Globus pallidus (tissue), 1 donor: ENCODE results near the gene RAB8A.
"Not testable (repeated sequence)": the region's sequence is repeated elsewhere in the genome, so short reads cannot be mapped to it uniquely, and the experiment has no call there.

Source experiments
- DNase-seq: peaks from one replicate; pipeline ENCODE4 v3.0.0-alpha.2; 2015; ENCODE audit warnings: low spot score

Gene RAB8A

GRCh38 chr19:16142032-16142580 lies 30.4 kb downstream of the RAB8A start:
- DNase-seq, result no peak

- no peak for DNase-seq
Observed at GRCh38 chr19:16143399-16144215, 31.9 kb downstream of the RAB8A start, which contains the start of gene HSH2D. TSS of gene HSH2D (plus strand) at chr19:16143685. CDS start at chr19:16148751, 5,066 bp downstream.

GRCh38 chr19:16144216-16144581 lies 32.5 kb downstream of the RAB8A start:
- DNase-seq, result no peak

DNA sequence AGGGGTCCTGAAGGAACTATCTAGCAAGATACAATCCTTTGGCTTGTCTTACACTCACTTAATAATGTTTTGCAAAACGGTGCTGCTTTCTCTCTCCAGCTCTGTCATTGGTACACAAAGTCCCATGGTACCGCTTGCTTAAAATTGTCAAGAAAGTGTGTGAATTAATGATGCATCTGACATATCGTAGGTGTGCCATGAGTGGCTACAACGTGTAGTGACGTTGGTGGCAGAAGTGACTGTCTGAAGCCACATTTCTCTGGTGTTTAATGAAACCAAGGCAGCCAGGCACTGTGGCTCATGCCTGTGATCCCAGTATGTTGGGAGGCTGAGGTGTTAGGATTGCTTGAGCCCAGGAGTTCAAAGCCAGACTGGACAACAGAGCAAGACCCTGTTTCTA lies 34.4 kb downstream of the RAB8A start:
- DNase-seq, result no peak

DNA sequence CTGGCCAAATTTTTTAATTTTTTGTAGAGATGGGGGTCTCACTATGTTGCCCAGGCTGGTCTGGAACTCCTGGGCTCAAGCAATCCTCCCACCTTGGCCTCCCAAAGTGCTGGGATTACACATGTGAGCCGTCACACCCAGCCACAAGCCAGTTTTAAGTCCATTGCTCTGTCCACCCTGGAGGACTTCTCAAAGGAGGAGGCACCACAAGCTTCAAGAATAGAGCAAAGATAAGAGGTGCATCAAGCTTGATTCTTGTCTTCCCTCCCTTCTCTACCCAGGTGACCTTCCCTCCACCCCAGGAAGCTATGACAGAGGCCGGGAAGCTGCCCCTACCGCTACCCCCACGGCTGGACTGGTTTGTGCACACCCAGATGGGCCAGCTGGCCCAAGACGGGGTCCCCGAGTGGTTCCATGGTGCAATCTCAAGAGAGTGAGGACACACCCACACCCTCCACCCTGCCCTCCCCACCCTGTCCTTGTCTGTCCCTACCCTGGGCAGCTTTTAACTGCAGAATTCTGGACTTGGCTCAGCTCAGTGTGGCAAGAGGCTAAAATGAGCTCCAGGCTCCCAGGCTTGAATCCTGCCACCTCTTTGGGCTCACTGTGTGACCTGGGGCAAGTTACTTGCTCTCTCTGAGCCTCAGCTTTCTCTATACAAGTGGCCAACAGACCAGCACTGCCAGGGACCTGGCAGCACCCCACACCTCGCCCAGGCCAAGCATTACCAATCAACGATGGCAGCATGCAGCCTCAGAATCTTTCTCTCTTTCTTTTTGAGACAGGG lies 36.9 kb downstream of the RAB8A start:
- no peak for DNase-seq

DNA sequence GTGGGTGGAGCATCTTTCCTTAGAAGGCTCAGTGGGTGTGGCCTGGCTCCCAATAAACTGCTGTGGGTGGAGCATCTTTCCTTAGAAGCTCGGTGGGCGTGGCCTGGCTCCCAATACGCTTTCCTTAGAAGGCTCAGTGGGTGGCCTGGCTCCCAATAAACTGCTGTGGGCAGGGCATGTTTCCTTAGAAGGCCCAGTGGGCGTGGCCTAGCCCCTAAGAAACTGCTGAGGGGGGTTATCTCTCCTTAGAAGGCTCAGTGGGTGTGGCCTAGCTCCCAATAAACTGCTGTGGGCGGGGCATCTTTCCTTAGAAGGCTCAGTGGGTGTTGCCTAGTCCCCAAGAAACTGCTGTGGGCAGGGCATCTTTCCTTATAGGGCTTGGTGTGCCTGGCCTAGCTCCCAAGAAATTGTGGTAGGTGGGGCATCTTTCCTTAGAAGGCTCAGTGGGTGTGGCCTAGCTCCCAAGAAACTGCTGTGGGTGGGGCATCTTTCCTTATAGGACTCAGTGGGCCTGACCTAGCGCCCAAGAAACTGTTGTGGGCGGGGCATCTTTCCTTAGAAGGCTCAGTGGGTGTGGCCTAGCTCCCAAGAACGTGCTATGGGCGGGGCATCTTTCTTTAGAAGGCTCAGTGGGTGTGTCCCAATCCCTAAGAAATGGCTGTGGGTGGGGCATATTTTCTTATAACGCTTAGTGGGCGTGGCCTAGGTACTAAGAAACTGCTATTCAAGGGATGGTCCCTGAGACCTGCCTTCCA lies 42.1 kb downstream of the RAB8A start:
- DNase-seq, result no peak

DNA sequence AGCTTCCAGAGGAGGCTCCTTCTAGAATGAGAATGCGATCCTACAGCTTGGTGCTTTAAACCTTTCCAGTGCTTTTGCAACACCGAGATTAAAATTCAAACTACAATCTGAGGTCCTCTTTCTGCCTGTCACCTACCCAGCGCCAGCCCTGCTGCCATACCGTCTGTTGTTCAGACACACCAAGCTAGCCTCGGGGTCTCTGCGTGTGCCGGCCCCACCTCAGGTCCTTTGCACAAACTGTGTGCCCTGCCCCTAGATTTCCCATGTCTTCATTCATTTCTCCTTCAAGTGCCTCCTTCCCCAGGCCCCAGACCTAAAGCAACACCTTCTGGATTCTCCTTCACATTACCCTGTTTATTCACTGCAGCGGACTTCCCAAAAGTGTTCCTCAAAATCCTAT lies 42.9 kb downstream of the RAB8A start:
- DNase-seq, result no peak

DNA sequence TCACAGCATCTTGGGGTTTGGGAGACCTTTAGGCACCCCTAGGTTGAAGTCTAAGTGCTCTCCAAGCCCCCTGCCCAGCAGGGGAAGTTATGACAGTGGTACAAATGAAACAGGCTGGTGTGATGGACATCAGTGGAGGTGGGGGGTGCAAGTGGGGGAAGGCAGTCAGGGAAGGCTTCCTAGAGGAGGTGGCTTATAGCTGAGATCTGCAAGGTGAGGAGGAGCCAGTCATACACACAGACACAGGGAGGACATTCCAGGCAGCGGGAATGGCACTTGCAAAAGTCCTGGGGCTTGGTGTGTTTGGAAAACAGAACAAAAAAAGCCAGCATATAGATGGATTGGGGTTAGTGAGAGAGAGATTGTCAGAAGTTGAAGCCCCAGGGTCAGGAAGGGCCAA lies 43.4 kb downstream of the RAB8A start:
- DNase-seq, result no peak

- DNase-seq, result no peak
Observed at GRCh38 chr19:16156904-16157303, 45.2 kb downstream of the RAB8A start.

- DNase-seq, result no peak
Observed at GRCh38 chr19:16157601-16158000, 45.9 kb downstream of the RAB8A start.

- DNase-seq, result no peak
Observed at GRCh38 chr19:16159655-16160054, 48.0 kb downstream of the RAB8A start.

DNA sequence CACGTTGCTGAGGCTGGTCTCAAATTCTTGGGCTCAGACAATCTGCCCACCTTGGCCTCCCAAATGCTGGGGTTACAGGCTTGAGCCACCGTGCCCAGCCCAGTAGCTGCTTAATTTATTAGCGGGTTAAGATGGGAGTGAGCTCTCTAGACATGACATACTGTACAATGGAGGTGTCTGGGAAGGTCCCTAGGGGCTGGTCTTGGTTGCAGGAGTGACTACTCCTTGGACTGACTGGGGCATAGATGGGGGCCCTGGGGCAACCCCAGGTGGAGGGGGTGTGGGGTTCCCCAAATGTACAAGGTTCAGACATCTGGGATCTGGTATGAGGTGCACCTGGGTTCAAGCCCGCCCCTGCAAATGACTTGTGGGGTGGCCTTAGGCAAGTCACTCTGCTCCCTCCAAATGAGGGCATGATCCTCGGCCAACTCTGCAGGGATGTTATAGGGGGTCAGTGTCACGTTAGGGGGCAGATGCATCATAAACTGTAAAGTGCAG lies 48.8 kb downstream of the RAB8A start:
- no peak for DNase-seq

DNA sequence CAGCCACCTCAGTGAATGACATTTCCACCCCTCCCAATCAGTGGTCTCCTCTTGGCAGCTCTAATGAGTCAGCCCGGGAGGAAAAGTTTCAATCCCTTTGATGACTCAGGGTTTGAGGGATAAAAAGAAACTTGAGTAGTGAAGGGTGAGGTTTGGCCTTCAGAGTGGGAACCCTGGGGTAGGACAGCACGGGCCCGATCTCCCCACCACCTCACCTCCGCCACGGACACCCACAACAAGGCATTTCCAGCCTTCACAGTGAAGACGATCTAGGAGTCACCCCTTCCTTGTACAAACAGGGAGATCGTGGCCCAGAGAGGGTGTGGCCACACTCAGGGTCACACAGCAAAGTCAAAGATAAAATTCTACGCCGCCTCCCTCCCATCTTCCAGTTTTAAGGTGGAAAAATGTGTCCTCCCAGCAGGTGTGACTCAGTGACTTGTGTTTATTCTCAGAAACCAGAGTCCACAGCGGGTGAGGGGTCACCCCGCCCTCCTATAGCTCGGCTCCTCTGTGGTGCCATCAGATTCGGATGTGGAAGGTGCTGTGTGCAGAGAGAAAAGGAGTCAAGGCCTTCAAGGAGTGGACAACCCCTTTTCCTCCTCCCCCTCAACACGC lies 49.4 kb downstream of the RAB8A start:
- DNase-seq, result no peak

DNA sequence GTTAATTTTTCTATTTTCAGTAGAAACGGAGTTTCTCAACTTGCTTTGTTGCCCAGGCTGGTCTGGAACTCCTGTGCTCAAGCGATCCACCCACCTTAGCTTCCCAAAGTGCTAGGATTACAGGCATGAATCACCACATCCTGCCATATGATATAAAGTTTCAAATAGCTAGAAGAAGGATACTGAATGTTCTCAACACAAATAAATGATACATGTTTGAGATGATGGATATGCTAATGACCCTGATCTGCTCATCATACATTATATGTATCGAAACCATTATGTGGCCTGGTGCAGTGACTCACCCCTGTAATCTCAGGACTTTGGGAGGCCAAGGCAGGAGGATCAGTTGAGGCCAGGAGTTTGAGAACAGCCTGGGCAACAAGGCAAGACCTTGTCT lies 50.2 kb downstream of the RAB8A start:
- no peak for DNase-seq

DNA sequence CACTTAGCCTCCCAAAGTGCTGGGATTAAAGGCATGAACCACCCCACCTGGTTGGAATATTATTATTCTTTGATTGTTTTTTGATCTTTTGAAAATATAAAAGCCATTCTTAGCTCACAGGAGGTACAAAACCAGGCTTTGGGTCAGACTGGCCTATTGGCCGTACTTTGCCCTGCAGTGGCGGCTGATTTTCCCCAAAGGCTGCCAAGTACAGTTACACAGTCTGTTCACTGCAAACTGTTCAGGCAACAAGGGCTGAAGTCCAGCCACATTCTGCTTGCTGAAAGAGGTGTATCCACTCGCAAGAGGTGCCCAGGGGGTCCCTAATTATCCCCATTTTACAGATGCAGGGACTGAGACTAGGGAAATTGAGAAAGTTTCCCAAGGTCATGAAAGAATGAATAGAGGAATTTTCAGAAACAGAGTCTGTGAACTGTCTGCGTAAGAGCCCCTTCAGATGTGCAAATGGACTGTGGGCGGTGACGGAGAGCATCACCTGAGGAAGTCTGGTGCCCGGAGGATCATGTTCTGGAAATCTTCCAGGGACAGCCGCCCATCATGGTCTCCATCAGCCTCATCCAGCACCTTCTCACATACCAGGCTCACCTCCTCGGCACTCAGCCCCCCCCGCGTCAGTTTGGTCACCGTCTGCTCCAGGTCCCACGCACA lies 52.7 kb downstream of the RAB8A start:
- no peak for DNase-seq

DNA sequence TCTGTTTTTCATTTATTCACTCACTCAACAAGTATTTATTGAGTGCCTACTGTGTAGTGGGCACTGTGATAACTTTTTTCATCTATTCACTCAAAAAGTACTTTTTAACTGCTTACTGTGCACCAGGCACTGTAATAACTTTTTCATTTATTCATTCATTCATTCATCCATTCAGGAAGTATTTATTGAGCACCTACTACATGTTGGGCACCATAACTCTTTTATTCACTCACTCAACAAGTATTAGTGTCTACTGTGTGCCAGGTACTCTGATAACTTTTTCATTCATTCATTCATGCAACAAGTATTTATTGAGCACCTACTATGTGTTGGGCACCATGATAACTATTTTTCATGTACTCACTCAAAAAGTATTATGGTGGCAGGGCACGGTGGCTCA lies 54.7 kb downstream of the RAB8A start:
- DNase-seq, result no peak

DNA sequence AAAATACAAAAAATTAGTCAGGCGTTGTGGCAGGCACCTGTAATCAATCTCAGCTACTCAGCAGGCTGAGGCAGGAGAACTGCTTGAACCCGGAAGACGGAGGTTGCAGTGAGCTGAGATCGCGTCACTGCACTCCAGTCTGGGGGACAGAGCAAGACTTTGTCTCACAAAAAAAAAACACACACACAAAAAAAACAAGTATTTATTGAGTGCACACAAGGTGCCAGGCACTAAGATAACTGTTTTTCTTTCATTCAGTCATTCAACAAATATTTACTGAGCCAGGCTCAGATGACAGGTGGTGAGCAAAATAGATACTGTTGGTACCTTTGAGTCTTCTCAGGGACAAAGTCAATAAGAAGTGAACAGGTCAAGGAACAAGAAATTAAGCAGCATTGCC lies 55.4 kb downstream of the RAB8A start:
- DNase-seq, result no peak

GRCh38 chr19:16168465-16169081 lies 56.9 kb downstream of the RAB8A start:
- no peak for DNase-seq

DNA sequence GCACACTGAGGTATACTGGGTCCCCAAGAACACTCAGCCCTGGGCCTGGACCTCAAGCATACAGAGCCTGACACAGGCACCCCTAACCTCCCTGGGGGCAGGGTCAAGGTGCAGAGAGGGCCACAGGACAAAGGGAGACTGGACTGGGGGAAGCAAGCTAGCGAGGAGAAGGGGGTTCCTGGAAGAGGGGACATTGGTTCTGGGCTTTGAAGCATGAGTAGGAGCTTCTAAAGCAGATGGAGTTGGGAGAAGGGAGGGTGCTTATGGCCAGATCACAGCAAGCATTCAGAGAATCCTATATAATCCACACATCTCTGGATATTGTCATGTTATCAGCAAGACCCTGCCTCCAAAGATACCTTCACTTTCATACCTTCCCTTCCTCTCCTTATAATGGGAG lies 58.4 kb downstream of the RAB8A start:
- no peak for DNase-seq

GRCh38 chr19:16175954-16176353 lies 64.3 kb downstream of the RAB8A start:
- DNase-seq, result no peak

GRCh38 chr19:16178866-16179265 lies 67.2 kb downstream of the RAB8A start:
- DNase-seq, result not testable (repeated sequence)
